Fibroblast of pulmonary artery (primary cell): ENCODE measurements around the gene OSMR.

Experiments
- DNase-seq: peaks from one replicate; pipeline ENCODE4 v3.0.0-alpha.2; 2010; ENCODE audit warnings: low read depth
- H3K4me3 ChIP-seq: replicated peaks from 2 replicates; pipeline ENCODE4 v1.5.1; 2011; ENCODE audit warnings: low read depth, mild to moderate bottlenecking, control low read depth, low read length, moderate library complexity
- CTCF ChIP-seq: IDR thresholded peaks from 2 replicates; pipeline ENCODE4 v1.5.1; 2011; ENCODE audit warnings: mild to moderate bottlenecking, control low read depth, low read length, inconsistent platforms; ENCODE audit errors: missing control alignments

The OSMR gene

DNA sequence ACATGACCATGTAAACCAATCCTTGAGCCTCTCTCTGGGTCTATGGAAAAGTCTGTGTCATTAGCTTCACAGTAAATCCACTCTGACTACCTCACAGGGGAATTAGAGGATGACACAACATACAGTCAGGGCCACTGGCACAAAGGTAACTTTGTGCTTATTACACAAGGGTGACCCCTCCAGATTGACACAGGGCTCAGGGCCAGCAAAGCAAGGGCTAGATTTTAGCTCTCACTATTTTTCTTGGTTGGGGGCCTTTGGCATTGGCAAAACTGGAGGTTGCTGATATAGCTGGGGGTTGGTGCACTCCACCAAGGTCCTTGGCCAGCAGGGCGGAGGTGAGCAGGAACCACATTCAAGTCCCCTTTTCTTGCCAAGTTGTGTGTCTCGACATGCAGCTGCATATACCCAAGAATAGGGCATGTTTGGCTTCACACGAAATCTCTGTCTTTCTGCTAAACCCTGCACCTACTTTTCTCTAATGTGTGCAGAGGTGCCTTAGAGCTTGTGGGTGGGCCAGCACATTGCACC is 15.2 kb upstream of the OSMR start:
- H3K4me3 ChIP-seq: no peak overlapping the region
- TF ChIP-seq CTCF: no peak
- DNase-seq: peak; percentile 59

DNA sequence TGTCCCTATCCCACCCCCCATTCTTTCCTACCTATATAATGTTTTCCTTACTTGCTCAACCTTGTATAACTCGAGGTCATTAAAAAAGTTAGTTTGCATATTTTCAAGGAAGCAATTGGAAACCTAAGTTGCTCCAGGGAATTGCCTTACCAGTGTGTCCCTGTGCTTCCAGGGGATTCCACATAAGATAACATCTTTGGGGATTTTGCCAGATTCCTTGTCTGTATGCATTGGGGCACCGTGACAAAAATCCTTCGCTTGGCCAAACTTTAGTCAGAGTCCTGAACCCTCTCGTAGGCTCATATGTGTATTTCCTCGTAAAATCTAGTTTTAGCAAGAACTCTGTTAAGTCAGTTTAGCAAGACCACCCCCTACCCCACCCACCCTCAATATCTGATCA is 14.7 kb upstream of the OSMR start:
- TF ChIP-seq CTCF: no peak
- no peak overlapping the region for H3K4me3 ChIP-seq
- DNase-seq: no peak

GRCh38 chr5:38831909-38832308 is 13.9 kb upstream of the OSMR start:
- H3K4me3 ChIP-seq: no peak overlapping the region
- peak; percentile 70 for DNase-seq
- TF ChIP-seq CTCF: peak; percentile 63

DNA sequence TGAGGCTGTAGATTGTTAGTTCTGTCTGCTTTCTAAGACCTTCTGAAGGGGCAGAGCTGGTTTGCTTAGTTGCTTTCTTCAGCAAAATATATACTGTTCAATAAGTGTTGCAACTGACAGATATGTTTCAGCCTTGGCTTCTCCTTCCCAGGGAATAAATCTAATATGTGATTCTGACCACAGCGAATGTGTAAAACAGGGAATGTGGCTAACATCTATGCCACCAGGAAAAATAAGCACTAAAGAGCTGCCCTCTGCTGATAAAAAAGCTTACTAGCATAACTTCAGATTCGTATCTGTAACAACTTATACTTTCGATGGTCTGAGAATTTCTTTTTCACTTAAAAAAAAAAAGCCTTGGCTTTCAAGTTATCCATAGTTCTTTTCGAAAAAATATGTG is 13.0 kb upstream of the OSMR start:
- no peak overlapping the region for H3K4me3 ChIP-seq
- TF ChIP-seq CTCF: no peak
- DNase-seq: no peak

DNA sequence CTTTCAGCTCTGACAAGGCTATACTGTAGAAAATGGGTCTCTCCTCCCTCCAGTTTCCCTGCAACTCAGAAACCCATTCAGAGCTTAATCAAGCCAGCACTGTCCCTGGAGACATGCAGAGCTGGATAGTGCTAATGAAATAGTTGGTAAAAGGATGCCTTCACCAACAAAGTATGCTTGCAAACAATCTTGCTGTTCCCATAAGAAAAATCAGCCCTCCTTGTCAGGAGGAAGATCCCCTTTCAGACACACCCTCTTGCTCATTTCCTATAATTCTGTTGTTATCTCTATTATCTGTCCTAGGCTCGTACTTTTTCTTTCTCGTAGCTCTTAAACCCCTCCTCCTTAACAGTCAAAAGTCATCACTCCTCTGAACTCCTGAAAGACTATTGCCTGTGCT is 9.9 kb upstream of the OSMR start:
- H3K4me3 ChIP-seq: no peak overlapping the region
- TF ChIP-seq CTCF: no peak
- peak; percentile 92 for DNase-seq

- no peak overlapping the region for H3K4me3 ChIP-seq
- peak; percentile 61 for DNase-seq
- TF ChIP-seq CTCF: no peak
These were observed 8.4 kb upstream of the OSMR start for GRCh38 chr5:38837416-38837815.

GRCh38 chr5:38837932-38838331 is 7.9 kb upstream of the OSMR start:
- DNase-seq: no peak
- no peak for TF ChIP-seq CTCF
- H3K4me3 ChIP-seq: no peak overlapping the region
